Kidney (tissue), 14 donors: ENCODE results near the gene STK36. TPM values are rescaled to one million over a fixed set of nuclear protein-coding genes. Genes with fewer than 3 reads are reported as not detected.

Experiments
- DNase-seq, 5 donors: peaks; one replicate each; pipeline ENCODE4 v3.0.0-alpha.2; 2013 to 2020
- FAIRE-seq: peaks from 2 replicates; lab custom pipeline; 2012; peaks lifted over from hg19 to GRCh38; lab: Jason Lieb, UNC
- H3K27ac ChIP-seq, 2 donors: one replicate each; pipeline ENCODE4 v1.7.0; 2013; ENCODE audit warnings: low read depth in 2 of 2, low read length in 2 of 2, inconsistent platforms in 1 of 2
- H3K27me3 ChIP-seq: one replicate; pipeline ENCODE4 v1.7.1; 2013; ENCODE audit warnings: low read length, inconsistent platforms; ENCODE audit not compliant: control insufficient read depth, insufficient read depth
- H3K36me3 ChIP-seq, 3 donors: one replicate each; pipeline versions ENCODE4 v1.7.0 to v1.7.1; 2013; ENCODE audit warnings: low read length in 3 of 3, control low read depth in 1 of 3, inconsistent platforms in 1 of 3; ENCODE audit not compliant: insufficient read depth in 3 of 3, control insufficient read depth in 2 of 3
- H3K4me1 ChIP-seq, 3 donors: one replicate each; pipeline versions ENCODE4 v1.7.0 to v1.7.1; 2013; ENCODE audit warnings: low read length in 3 of 3, inconsistent platforms in 1 of 3, low read depth in 1 of 3; ENCODE audit not compliant: control insufficient read depth in 2 of 3, insufficient read depth in 2 of 3
- H3K4me3 ChIP-seq, 3 donors: one replicate each; pipeline versions ENCODE4 v1.7.0 to v1.8.1; 2013; ENCODE audit warnings: low read length in 3 of 3, control low read depth in 1 of 3, inconsistent platforms in 1 of 3
- H3K9ac ChIP-seq, 3 donors: one replicate each; pipeline versions ENCODE4 v1.7.0 to v1.7.1; 2013; ENCODE audit warnings: low read length in 3 of 3, control low read depth in 1 of 3, inconsistent platforms in 1 of 3
- H3K9me3 ChIP-seq, 3 donors: one replicate each; pipeline versions ENCODE4 v1.7.0 to v1.7.1; 2013; ENCODE audit warnings: low read length in 3 of 3, control low read depth in 1 of 3, inconsistent platforms in 1 of 3; ENCODE audit not compliant: control insufficient read depth in 2 of 3, insufficient read depth in 1 of 3
- CTCF ChIP-seq: IDR thresholded peaks from 3 replicates; pipeline ENCODE4 v1.5.1; 2012; ENCODE audit warnings: mild to moderate bottlenecking, moderate library complexity, borderline replicate concordance; ENCODE audit not compliant: insufficient read depth; ENCODE audit errors: extremely low read depth
- intact Hi-C: fragments of 100-400 bp; cut with DNase I; formaldehyde crosslinking; loops from one replicate; pipeline ENCODE4 v1.11.1; 2022
- polyA plus RNA-seq: library from polyadenylated mRNA; stranded (reverse); fragments of 350-450 nt; fragmentation: Illumina TruSeq; extraction: RNeasy Lipid Tissue Mini Kit (QIAGEN cat#74804); gene quantifications from one replicate; pipeline ENCODE4 v1.2.3, GENCODE V29; 2014; ENCODE audit warnings: low read depth, low replicate concordance; ENCODE audit not compliant: insufficient read depth
- total RNA-seq: library from RNA; stranded (reverse); fragmentation: NEBNext Ultra II Directional; extraction: Animal tissue kit (Norgen Biotek cat#: 25700); gene quantifications from one replicate; pipeline ENCODE4 v1.2.1, GENCODE V29; 2021
- donor health status: control.
- donor health status: control.
- donor health status: control.
- donor health status: control.
- donor health status: control.
- donor health status: DM: yes; HTN: yes; CAD: no.
- donor health status: Normal renal cell carcinoma (clear cell type).

The STK36 gene
- total and polyA plus RNA-seq, 2 donors from 2014 or later, result 18.5 to 53.7 TPM

GRCh38 chr2:218745559-218746469 lies 73.9 kb downstream of the STK36 start:
- Histone ChIP-seq H3K9ac (no peak overlapping the region), H3K27ac (no peak overlapping the region), H3K4me3 (no peak overlapping the region), H3K27me3 (no peaks in the 10 kb centered on the region), H3K36me3 (peaks cover 6 to 35% (median 31%) of the 10 kb centered on the region in 3 donors), H3K9me3 (no peaks in the 10 kb centered on the region), H3K4me1 (no peaks in the 10 kb centered on the region)
- no peak for TF ChIP-seq CTCF
- FAIRE-seq, result no peak
- DNase-seq, result peak in 2 of 5 donors; percentile 2 to 37
- intact Hi-C loops, result no loop called here

- Histone ChIP-seq H3K36me3 (peaks cover 7 to 38% (median 29%) of the 10 kb centered on the region in 3 donors), H3K27me3 (no peaks in the 10 kb centered on the region)
Observed at GRCh38 chr2:218746470-218746795, 74.5 kb downstream of the STK36 start.

GRCh38 chr2:218746960-218747359 lies 75.1 kb downstream of the STK36 start:
- no peaks in the 10 kb centered on the region for H3K9me3 ChIP-seq
- H3K36me3 ChIP-seq, result peaks cover 7 to 39% (median 30%) of the 10 kb centered on the region in 3 donors
- no peak for FAIRE-seq
- no peak overlapping the region for H3K9ac ChIP-seq
- no peak for DNase-seq
- no peak overlapping the region for H3K27ac ChIP-seq
- H3K4me3 ChIP-seq, result no peak overlapping the region
- no peaks in the 10 kb centered on the region for H3K27me3 ChIP-seq
- intact Hi-C loops, result no loop called here
- H3K4me1 ChIP-seq, result no peaks in the 10 kb centered on the region
- no peak for TF ChIP-seq CTCF

More at GRCh38 chr2:218746470-218746795, 74.5 kb downstream of the STK36 start:
- Histone ChIP-seq H3K4me3 (no peak overlapping the region), H3K27ac (no peak overlapping the region), H3K9me3 (no peaks in the 10 kb centered on the region), H3K4me1 (no peaks in the 10 kb centered on the region), H3K9ac (no peak overlapping the region)
- no peak for TF ChIP-seq CTCF
- intact Hi-C loops, result no loop called here
- no peak for FAIRE-seq
- DNase-seq, result no peak
